Type B pancreatic cell (in vitro differentiated cells): Measurements from ENCODE around the gene REPS1. TPM values are rescaled to one million over a fixed set of nuclear protein-coding genes. Genes with fewer than 3 reads are reported as not detected.

Source experiments
- DNase-seq: peaks from one replicate; pipeline ENCODE4 v3.0.0; 2021; ENCODE audit warnings: mixed read lengths; ENCODE audit not compliant: unreplicated experiment; ENCODE audit errors: extremely low spot score
- H3K27ac Mint-ChIP-seq: 2 replicates; pipeline ENCODE4 v1.8.0; 2021; ENCODE audit warnings: mild to moderate bottlenecking, mixed read lengths
- H3K27me3 Mint-ChIP-seq: 2 replicates; pipeline ENCODE4 v1.8.0; 2021; ENCODE audit warnings: mixed read lengths
- H3K36me3 Mint-ChIP-seq: 2 replicates; pipeline ENCODE4 v1.8.0; 2021; ENCODE audit warnings: mixed read lengths
- H3K4me1 Mint-ChIP-seq: one replicate; pipeline ENCODE4 v1.8.0; 2021; ENCODE audit warnings: mixed read lengths; ENCODE audit not compliant: unreplicated experiment
- H3K4me3 Mint-ChIP-seq: 2 replicates; pipeline ENCODE4 v1.8.0; 2021; ENCODE audit warnings: mild to moderate bottlenecking, mixed read lengths
- H3K9me3 Mint-ChIP-seq: 2 replicates; pipeline ENCODE4 v1.8.0; 2021; ENCODE audit warnings: mixed read lengths
- total RNA-seq: library from RNA; stranded (reverse); gene quantifications from 2 replicates; pipeline ENCODE4 v1.2.1, GENCODE V29; 2021; ENCODE audit warnings: low replicate concordance
- TF ChIP-seq, protein P1 (sequence below): fragments of 200-600 bp; sonication (generic); conservative IDR thresholded peaks from 2 replicates; pipeline ENCODE4 v1.5.0; 2021; ENCODE audit warnings: antibody characterized with exemption, mild to moderate bottlenecking

Gene REPS1
- total RNA-seq, 1 donor from 2014 or later: 57.0 TPM

DNA sequence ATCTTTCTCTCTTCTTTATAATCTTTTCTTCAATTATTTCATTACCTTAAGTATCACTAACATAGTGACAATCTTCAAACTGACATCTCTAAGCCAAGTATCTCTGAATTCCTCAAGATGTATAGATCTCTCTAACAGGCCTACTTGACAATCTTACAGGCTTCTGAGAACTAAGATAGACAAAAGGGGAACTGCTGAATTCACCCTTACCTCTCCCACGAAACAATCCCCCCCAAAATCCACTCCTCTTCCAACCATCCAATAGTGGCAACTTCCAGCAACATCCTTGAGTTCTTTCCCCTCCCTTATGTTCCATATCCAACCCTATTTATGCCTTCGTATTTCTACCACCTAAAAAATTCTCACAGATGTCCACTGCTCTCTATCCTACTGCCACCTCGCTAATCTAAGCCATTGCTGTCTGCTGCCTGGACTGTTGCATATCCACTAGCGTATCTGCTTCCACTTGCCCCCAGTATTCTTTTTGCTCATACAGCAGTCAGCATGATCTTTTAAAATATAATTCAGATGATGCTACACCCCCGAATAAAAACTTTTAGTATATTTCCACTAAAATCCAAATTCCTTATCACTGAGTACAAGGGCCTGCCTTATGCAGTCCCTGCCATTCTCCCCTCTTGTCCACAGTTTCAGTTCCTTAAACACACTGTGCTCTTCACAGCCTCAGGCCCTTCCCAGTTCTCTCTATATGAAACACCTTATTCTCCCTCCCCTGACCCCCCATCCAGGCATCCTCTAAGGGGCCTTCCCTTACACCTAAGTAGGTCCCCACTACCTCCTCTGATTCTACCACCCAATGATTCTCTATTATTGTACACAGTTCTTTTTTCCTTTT, 8.0 kb downstream of the REPS1 start:
- Mint-ChIP-seq H3K4me3 (no peak overlapping the region), H3K27ac (no peak overlapping the region), H3K4me1 (peaks cover 16% of the 10 kb centered on the region), H3K36me3 (peaks cover 12% of the 10 kb centered on the region), H3K27me3 (no peaks in the 10 kb centered on the region), H3K9me3 (peaks cover 12% of the 10 kb centered on the region)
- no peak for DNase-seq
- TF ChIP-seq, protein P1, sequence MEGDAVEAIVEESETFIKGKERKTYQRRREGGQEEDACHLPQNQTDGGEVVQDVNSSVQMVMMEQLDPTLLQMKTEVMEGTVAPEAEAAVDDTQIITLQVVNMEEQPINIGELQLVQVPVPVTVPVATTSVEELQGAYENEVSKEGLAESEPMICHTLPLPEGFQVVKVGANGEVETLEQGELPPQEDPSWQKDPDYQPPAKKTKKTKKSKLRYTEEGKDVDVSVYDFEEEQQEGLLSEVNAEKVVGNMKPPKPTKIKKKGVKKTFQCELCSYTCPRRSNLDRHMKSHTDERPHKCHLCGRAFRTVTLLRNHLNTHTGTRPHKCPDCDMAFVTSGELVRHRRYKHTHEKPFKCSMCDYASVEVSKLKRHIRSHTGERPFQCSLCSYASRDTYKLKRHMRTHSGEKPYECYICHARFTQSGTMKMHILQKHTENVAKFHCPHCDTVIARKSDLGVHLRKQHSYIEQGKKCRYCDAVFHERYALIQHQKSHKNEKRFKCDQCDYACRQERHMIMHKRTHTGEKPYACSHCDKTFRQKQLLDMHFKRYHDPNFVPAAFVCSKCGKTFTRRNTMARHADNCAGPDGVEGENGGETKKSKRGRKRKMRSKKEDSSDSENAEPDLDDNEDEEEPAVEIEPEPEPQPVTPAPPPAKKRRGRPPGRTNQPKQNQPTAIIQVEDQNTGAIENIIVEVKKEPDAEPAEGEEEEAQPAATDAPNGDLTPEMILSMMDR: no peak

DNA sequence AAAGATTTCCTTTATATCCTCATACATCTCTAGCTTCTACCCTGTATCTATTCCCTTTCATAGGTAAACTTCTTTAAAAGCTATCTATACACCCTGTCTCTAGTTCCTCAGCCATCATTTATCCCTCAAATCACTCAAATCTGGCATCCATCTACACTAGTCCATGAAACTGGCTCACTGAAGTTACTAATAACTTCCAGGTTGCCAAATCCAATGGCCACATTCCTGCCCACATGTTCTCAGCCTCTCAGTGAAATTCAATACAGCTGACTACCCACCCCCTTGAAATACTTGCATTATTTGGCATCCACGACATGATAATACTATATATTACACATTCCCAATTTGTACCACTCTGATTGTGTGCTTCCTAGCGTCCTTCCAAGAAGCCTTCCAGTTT, 8.7 kb downstream of the REPS1 start:
- no peak for DNase-seq
- peaks cover 12% of the 10 kb centered on the region for H3K36me3 Mint-ChIP-seq
- H3K9me3 Mint-ChIP-seq: peaks cover 12% of the 10 kb centered on the region
- H3K4me1 Mint-ChIP-seq: peaks cover 18% of the 10 kb centered on the region
- H3K27me3 Mint-ChIP-seq: no peaks in the 10 kb centered on the region
- TF ChIP-seq, protein P1: no peak
- no peak overlapping the region for H3K4me3 Mint-ChIP-seq
- peak overlapping the region; percentile 10 for H3K27ac Mint-ChIP-seq

- TF ChIP-seq, protein P1: no peak
- H3K36me3 Mint-ChIP-seq: peaks cover 12% of the 10 kb centered on the region
- no peaks in the 10 kb centered on the region for H3K27me3 Mint-ChIP-seq
- peaks cover 25% of the 10 kb centered on the region for H3K4me1 Mint-ChIP-seq
- H3K9me3 Mint-ChIP-seq: peaks cover 12% of the 10 kb centered on the region
- DNase-seq: no peak
- H3K27ac Mint-ChIP-seq: no peak overlapping the region
- no peak overlapping the region for H3K4me3 Mint-ChIP-seq
These were observed 9.8 kb downstream of the REPS1 start for GRCh38 chr6:138978229-138978628.

DNA sequence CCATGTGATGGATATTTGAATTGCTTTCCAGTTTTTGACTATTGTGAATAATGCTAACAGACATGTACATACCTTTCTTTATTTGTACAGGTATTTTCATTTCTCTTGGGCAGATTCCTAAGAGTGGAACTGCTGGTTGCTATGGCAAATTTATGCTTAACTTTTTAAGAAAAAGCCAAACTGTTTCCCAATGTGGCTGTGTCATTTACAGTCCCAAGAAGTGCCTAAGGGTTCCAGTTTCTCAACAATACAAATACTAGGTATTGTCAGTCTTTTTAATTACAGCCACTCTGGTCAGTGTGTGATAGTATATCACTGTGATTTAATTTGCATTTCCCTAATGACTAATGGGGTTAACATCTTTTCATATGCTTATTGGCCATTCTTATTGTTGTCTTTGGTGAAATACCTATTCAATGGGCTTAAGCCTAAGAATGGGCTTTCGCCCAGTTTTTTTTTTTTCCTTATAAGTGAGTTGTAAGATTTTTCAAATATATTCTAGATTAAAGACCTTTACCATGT, 10.3 kb downstream of the REPS1 start:
- no peak overlapping the region for H3K4me3 Mint-ChIP-seq
- TF ChIP-seq, protein P1: no peak
- no peak for DNase-seq
- H3K4me1 Mint-ChIP-seq: peaks cover 30% of the 10 kb centered on the region
- no peak overlapping the region for H3K27ac Mint-ChIP-seq
- H3K36me3 Mint-ChIP-seq: peaks cover 12% of the 10 kb centered on the region
- H3K9me3 Mint-ChIP-seq: peaks cover 12% of the 10 kb centered on the region
- H3K27me3 Mint-ChIP-seq: no peaks in the 10 kb centered on the region

- no peak overlapping the region for H3K27ac Mint-ChIP-seq
- H3K4me1 Mint-ChIP-seq: peaks cover 32% of the 10 kb centered on the region
- peaks cover 12% of the 10 kb centered on the region for H3K9me3 Mint-ChIP-seq
- H3K27me3 Mint-ChIP-seq: no peaks in the 10 kb centered on the region
- peaks cover 12% of the 10 kb centered on the region for H3K36me3 Mint-ChIP-seq
- TF ChIP-seq, protein P1: no peak
- DNase-seq: no peak
- no peak overlapping the region for H3K4me3 Mint-ChIP-seq
These were observed 10.8 kb downstream of the REPS1 start for GRCh38 chr6:138977242-138977641.
